Measurements from ENCODE around the gene RPS19.
A peak's percentile ranks its signal among the peaks of the same experiment; 100 is the strongest.

Gene RPS19

GRCh38 chr19:41868120-41868988 is 8.3 kb downstream of the RPS19 start:
- TF ChIP-seq, protein P1, sequence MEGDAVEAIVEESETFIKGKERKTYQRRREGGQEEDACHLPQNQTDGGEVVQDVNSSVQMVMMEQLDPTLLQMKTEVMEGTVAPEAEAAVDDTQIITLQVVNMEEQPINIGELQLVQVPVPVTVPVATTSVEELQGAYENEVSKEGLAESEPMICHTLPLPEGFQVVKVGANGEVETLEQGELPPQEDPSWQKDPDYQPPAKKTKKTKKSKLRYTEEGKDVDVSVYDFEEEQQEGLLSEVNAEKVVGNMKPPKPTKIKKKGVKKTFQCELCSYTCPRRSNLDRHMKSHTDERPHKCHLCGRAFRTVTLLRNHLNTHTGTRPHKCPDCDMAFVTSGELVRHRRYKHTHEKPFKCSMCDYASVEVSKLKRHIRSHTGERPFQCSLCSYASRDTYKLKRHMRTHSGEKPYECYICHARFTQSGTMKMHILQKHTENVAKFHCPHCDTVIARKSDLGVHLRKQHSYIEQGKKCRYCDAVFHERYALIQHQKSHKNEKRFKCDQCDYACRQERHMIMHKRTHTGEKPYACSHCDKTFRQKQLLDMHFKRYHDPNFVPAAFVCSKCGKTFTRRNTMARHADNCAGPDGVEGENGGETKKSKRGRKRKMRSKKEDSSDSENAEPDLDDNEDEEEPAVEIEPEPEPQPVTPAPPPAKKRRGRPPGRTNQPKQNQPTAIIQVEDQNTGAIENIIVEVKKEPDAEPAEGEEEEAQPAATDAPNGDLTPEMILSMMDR (IDR thresholded peaks at IDR 0.05; ENCODE audit: poor library complexity, severe bottlenecking) = no peak
- Histone ChIP-seq H3K36me3 (ENCODE audit: low read depth) (peaks cover 86% of the 10 kb centered on the region), H3K27me3 (ENCODE audit: insufficient read depth, poor library complexity, severe bottlenecking) (no peaks in the 10 kb centered on the region), H3K27ac (ENCODE audit: poor library complexity, severe bottlenecking) (peak overlapping the region; percentile 5), H3K9me3 (ENCODE audit: severe bottlenecking) (no peaks in the 10 kb centered on the region), H3K4me3 (ENCODE audit: severe bottlenecking) (no peak overlapping the region), H3K4me1 (ENCODE audit: insufficient read depth, poor library complexity, severe bottlenecking) (no peaks in the 10 kb centered on the region)
- no peak for DNase-seq (ENCODE audit: low spot score)
- ATAC-seq (ENCODE audit: low read depth) = no peak

GRCh38 chr19:41868989-41869300 is 8.9 kb downstream of the RPS19 start:
- DNase-seq (ENCODE audit: low spot score) (no peak), ATAC-seq (ENCODE audit: low read depth) (no peak)
- Histone ChIP-seq H3K4me1 (ENCODE audit: insufficient read depth, poor library complexity, severe bottlenecking) (no peaks in the 10 kb centered on the region), H3K9me3 (ENCODE audit: severe bottlenecking) (no peaks in the 10 kb centered on the region), H3K27ac (ENCODE audit: poor library complexity, severe bottlenecking) (peak overlapping the region; percentile 12), H3K36me3 (ENCODE audit: low read depth) (peaks cover 81% of the 10 kb centered on the region), H3K27me3 (ENCODE audit: insufficient read depth, poor library complexity, severe bottlenecking) (no peaks in the 10 kb centered on the region), H3K4me3 (ENCODE audit: severe bottlenecking) (no peak overlapping the region)
- TF ChIP-seq, protein P1 (IDR thresholded peaks at IDR 0.05; ENCODE audit: poor library complexity, severe bottlenecking) = no peak

DNA sequence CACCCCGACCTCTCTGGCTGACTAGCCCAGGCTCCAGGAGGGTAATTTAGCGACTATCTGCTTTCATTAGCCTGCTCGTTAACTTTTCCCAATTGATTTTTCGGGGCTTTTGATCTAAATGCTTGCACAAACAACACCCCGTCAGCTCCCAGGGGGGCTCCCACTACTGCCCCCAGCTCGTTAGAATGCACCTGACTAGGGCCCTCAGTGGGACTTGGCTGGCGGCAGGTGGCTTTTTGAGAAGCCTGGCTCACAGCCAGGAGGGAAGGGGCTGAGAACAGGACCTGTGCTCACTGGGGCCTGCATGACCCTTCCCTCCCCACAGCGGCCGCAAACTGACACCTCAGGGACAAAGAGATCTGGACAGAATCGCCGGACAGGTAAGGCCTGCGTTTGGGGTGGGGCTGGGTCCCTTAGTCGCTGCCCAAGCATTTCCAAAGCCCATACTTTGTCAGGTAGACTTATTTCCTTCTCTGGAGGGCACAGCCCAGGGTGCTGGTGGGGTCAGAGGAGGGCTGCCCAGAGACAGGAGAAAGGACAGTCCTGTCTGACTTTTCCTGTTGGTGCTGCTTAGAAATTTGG is 9.4 kb downstream of the RPS19 start:
- Histone ChIP-seq H3K27ac (ENCODE audit: poor library complexity, severe bottlenecking) (peak overlapping the region; percentile 12), H3K36me3 (ENCODE audit: low read depth) (peaks cover 75% of the 10 kb centered on the region), H3K27me3 (ENCODE audit: insufficient read depth, poor library complexity, severe bottlenecking) (no peaks in the 10 kb centered on the region), H3K4me3 (ENCODE audit: severe bottlenecking) (no peak overlapping the region), H3K4me1 (ENCODE audit: insufficient read depth, poor library complexity, severe bottlenecking) (no peaks in the 10 kb centered on the region), H3K9me3 (ENCODE audit: severe bottlenecking) (no peaks in the 10 kb centered on the region)
- DNase-seq (ENCODE audit: low spot score) (no peak), ATAC-seq (ENCODE audit: low read depth) (no peak)
- TF ChIP-seq, protein P1 (IDR thresholded peaks at IDR 0.05; ENCODE audit: poor library complexity, severe bottlenecking) = no peak

- peaks cover 66% of the 10 kb centered on the region for H3K36me3 ChIP-seq (ENCODE audit: low read depth)
- ATAC-seq (ENCODE audit: low read depth) (no peak), DNase-seq (ENCODE audit: low spot score) (no peak)
- TF ChIP-seq, protein P1 (IDR thresholded peaks at IDR 0.05; ENCODE audit: poor library complexity, severe bottlenecking) = no peak
- no peaks in the 10 kb centered on the region for H3K4me1 ChIP-seq (ENCODE audit: insufficient read depth, poor library complexity, severe bottlenecking)
- H3K27me3 ChIP-seq (ENCODE audit: insufficient read depth, poor library complexity, severe bottlenecking) = no peaks in the 10 kb centered on the region
- peak overlapping the region; percentile 12 for H3K27ac ChIP-seq (ENCODE audit: poor library complexity, severe bottlenecking)
- no peak overlapping the region for H3K4me3 ChIP-seq (ENCODE audit: severe bottlenecking)
- H3K9me3 ChIP-seq (ENCODE audit: severe bottlenecking) = no peaks in the 10 kb centered on the region
These were observed 10.4 kb downstream of the RPS19 start for GRCh38 chr19:41870401-41870873.

Measured in RWPE2 (cell line).